PFSK-1 (cell line): ENCODE measurements around the gene RPS6KA2.

ENCODE experiments used
- FOXP2 ChIP-seq: optimal IDR thresholded peaks from 2 replicates; pipeline ENCODE3; 2011; ENCODE audit warnings: borderline replicate concordance, control low read depth, inconsistent platforms; ENCODE audit not compliant: insufficient read depth; ENCODE audit errors: extremely low read length, extremely low read depth
- POLR2AphosphoS5 ChIP-seq: IDR thresholded peaks from 2 replicates; pipeline ENCODE4 v1.6.1; 2012; ENCODE audit warnings: low read depth, mild to moderate bottlenecking, control low read depth, low read length, moderate library complexity
- REST ChIP-seq, 2 experiments: IDR thresholded peaks; 2 replicates each; pipeline versions ENCODE4 v1.6.1 to v1.8.0; 2011 to 2012; ENCODE audit warnings: low read depth in 2 of 2, low read length in 2 of 2, control low read depth in 1 of 2, inconsistent platforms in 1 of 2, mild to moderate bottlenecking in 1 of 2, moderate library complexity in 1 of 2; ENCODE audit not compliant: insufficient read depth in 1 of 2
- TAF1 ChIP-seq: IDR thresholded peaks from 2 replicates; pipeline ENCODE4 v1.6.1; 2012; ENCODE audit warnings: low read length, control low read depth, borderline replicate concordance; ENCODE audit not compliant: insufficient read depth

DNA sequence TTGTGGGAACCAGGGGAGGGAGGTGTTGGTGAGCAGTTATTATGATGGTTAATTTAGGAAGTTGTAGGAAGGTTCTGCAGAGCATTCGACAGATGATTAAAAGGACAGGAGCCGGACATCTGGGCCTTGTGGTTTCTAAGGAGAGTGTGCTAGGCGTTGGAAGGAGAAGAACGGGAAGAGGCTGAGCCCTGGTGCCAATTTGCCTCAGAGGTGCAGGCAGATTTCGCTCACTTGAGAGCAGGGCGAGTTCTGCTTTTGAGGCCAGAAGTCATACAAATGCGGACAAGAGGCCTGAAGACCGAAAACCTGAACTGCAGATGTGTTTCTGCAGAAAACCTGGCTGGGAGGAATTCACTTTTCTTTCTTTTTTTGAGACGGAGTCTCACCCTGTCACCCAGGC is 30.5 kb upstream of the RPS6KA2 start:
- TF ChIP-seq TAF1 (no peak), FOXP2 (no peak), POLR2AphosphoS5 (no peak), REST (IDR thresholded peaks at IDR 0.05; ENCODE audit: insufficient read depth in 1 of 2, low read depth in 2 of 2, low read length in 2 of 2) (no peak)
